Stimulated activated naive CD8-positive, alpha-beta T cell treated with anti-CD3 and anti-CD28 coated beads, Interleukin-15, Interleukin-2, amounts not matched to agents 100 ng/mL and 50 ng/mL, for 24 hours (primary cell): Measurements from ENCODE around the gene GPR179.
A peak's percentile ranks its signal among the peaks of the same experiment; 100 is the strongest.

ENCODE experiments used
- H3K27ac Mint-ChIP-seq: one replicate; pipeline ENCODE4 v1.8.0; 2021; ENCODE audit warnings: mild to moderate bottlenecking, mixed read lengths
- H3K27me3 Mint-ChIP-seq: one replicate; pipeline ENCODE4 v1.8.0; 2021; ENCODE audit warnings: mixed read lengths
- H3K36me3 Mint-ChIP-seq: one replicate; pipeline ENCODE4 v1.8.0; 2021; ENCODE audit warnings: low read depth, mixed read lengths
- H3K4me1 Mint-ChIP-seq: one replicate; pipeline ENCODE4 v1.8.0; 2021; ENCODE audit warnings: low read depth, mixed read lengths
- H3K4me3 Mint-ChIP-seq: one replicate; pipeline ENCODE4 v1.8.0; 2021; ENCODE audit warnings: mild to moderate bottlenecking, mixed read lengths
- H3K9me3 Mint-ChIP-seq: one replicate; pipeline ENCODE4 v1.8.0; 2021; ENCODE audit warnings: mixed read lengths

Gene GPR179

GRCh38 chr17:38333635-38334295, 10.0 kb downstream of the GPR179 start:
- no peaks in the 10 kb centered on the region for H3K4me1 Mint-ChIP-seq
- H3K27me3 Mint-ChIP-seq, result peaks cover 4% of the 10 kb centered on the region
- no peaks in the 10 kb centered on the region for H3K9me3 Mint-ChIP-seq
- H3K27ac Mint-ChIP-seq, result no peak overlapping the region
- no peak overlapping the region for H3K4me3 Mint-ChIP-seq
- H3K36me3 Mint-ChIP-seq, result no peaks in the 10 kb centered on the region

DNA sequence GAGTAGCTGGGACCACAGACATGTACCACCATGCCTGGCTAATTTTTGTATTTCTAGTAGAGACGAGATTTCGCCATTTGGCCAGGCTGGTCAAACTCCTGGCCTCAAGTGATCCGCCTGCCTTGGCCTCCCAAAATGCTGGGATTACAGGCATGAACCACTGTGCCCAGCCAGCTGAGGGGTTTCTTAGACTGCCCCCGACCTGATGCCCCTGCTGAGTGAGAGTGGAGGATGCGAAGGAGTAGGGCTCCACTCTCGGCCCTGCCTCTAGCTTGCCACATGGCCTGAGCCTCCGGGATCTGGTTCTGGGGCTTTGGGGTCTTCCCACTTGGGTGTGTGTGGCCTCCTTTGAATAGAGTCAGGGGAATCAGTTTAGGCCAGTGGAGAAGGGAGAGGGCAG, 11.0 kb downstream of the GPR179 start:
- Mint-ChIP-seq H3K27ac (no peak overlapping the region), H3K9me3 (no peaks in the 10 kb centered on the region), H3K4me3 (no peak overlapping the region), H3K27me3 (peaks cover 4% of the 10 kb centered on the region), H3K36me3 (no peaks in the 10 kb centered on the region), H3K4me1 (no peaks in the 10 kb centered on the region)

DNA sequence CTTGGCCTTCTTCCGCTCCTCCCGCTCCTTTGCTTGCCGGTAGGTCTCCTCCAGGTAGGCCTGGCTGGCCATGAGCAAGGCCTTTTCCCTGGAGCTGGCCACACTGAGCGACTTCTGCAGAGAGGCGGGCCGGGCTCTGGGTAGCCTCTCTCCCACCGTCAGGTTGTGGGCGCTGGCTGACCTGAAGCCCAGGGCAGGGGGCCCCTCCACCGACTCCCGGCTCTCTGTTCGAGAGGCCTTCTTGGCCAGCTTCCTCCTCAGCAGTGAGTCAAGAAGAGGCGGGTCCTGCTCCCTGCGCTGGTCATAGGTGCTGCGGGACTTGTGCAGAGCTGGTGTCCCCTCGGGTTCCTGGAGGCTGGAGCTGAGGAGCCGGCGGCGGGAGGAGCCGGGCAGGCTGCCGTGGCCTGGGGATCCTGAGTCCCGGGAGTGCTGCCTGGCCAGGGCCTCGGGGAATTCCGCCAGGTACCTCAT, 12.8 kb downstream of the GPR179 start:
- H3K4me1 Mint-ChIP-seq, result no peaks in the 10 kb centered on the region
- H3K27ac Mint-ChIP-seq, result no peak overlapping the region
- H3K27me3 Mint-ChIP-seq, result peaks cover 4% of the 10 kb centered on the region
- no peaks in the 10 kb centered on the region for H3K9me3 Mint-ChIP-seq
- no peak overlapping the region for H3K4me3 Mint-ChIP-seq
- H3K36me3 Mint-ChIP-seq, result no peaks in the 10 kb centered on the region

DNA sequence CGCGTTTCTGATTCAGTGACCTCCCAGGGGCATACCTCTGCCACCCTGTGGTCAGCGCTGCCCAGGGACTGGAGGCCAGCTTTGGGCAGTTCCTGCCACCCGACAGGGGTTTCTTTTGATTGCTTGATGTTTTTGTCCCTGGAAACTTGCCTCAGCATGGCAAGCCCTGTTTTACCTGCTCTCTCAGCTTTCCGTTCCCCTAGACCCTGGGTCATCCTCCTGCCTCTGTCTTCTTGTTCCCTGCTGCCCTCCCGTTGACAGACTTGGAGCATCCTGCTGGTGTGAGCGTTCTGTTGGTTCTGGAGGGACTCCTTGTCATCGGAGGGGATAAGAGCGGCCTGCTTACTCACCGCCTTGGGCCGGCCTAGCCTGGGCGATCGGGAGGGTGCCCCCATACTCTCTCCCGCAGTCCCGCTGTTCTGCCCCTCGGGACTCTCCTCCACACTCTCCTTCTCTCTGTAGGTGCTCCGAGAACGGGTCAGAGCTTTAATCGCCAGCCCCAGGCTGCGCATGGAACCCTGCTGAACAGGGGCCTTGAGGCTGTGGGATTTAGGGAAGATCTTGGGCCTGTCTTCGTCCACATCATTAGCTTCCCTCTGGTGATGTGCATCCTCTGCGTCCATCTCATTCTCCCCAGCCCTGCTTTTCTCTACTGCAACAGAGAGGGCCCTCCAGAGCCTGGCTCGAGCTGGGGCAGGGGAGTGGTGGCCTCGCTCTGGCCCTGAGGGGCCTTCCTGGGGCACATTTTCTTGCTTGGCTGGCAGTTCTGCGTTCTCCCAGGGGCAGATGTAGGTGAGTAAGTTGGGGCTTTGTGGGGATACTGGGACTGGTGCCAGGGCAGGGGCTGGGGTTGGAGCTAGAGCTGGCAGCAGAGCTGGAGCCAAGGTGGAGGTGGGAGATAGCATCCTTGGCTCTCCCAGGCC, 13.7 kb downstream of the GPR179 start:
- H3K4me1 Mint-ChIP-seq, result peaks cover under 1% of the 10 kb centered on the region
- peaks cover 4% of the 10 kb centered on the region for H3K27me3 Mint-ChIP-seq
- H3K27ac Mint-ChIP-seq, result no peak overlapping the region
- no peaks in the 10 kb centered on the region for H3K9me3 Mint-ChIP-seq
- no peaks in the 10 kb centered on the region for H3K36me3 Mint-ChIP-seq
- no peak overlapping the region for H3K4me3 Mint-ChIP-seq

DNA sequence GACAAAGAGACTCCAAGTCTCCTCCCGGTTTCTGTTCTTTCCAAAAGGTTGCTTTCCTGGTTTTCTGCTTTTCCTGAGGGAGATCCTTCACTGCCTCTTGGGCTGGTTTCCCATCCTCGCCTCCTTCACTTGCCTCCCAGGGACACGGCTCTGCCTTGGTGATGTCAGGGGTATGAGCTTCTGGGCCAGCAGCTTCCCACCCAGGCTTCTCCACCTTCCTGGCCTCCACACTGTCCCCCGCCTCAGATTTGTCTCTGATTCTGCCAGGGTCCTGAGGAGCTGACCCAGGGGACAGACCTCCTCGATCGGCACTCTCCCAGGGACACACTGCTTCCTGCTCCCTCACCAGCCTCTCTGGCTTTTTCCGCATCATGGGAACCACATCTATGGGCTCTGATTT, 14.5 kb downstream of the GPR179 start:
- no peaks in the 10 kb centered on the region for H3K36me3 Mint-ChIP-seq
- peaks cover 4% of the 10 kb centered on the region for H3K27me3 Mint-ChIP-seq
- no peaks in the 10 kb centered on the region for H3K9me3 Mint-ChIP-seq
- peaks cover 4% of the 10 kb centered on the region for H3K4me1 Mint-ChIP-seq
- H3K4me3 Mint-ChIP-seq, result no peak overlapping the region
- H3K27ac Mint-ChIP-seq, result no peak overlapping the region

GRCh38 chr17:38328620-38329019, 15.1 kb downstream of the GPR179 start:
- peaks cover 4% of the 10 kb centered on the region for H3K4me1 Mint-ChIP-seq
- peaks cover 3% of the 10 kb centered on the region for H3K36me3 Mint-ChIP-seq
- H3K4me3 Mint-ChIP-seq, result no peak overlapping the region
- no peak overlapping the region for H3K27ac Mint-ChIP-seq
- no peaks in the 10 kb centered on the region for H3K9me3 Mint-ChIP-seq
- H3K27me3 Mint-ChIP-seq, result peaks cover 2% of the 10 kb centered on the region

DNA sequence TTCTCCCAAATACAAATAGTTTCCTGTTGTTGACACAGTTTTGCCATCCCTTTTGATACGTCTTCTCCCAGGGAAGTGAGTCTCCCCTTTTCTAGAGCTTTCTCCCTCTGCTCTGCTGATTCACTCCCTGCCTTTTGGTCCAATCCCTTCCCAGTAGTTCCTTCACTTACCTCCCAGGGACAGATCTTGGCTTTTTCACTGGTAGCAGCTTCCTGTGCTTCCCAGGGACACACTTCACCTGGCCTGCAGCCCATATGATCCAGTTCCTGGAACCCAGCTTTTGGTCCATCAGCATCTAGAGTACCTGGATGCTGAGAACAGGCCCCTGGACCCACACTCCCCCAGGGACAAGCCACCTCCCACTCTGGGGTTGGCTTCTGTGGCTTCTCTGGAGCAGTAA, 15.8 kb downstream of the GPR179 start:
- Mint-ChIP-seq H3K4me3 (no peak overlapping the region), H3K27me3 (no peaks in the 10 kb centered on the region), H3K27ac (no peak overlapping the region)

GRCh38 chr17:38326996-38327792, 16.6 kb downstream of the GPR179 start:
- no peak overlapping the region for H3K27ac Mint-ChIP-seq
- no peak overlapping the region for H3K4me3 Mint-ChIP-seq
- no peaks in the 10 kb centered on the region for H3K27me3 Mint-ChIP-seq
- peaks cover 4% of the 10 kb centered on the region for H3K4me1 Mint-ChIP-seq
- no peaks in the 10 kb centered on the region for H3K9me3 Mint-ChIP-seq
- H3K36me3 Mint-ChIP-seq, result peaks cover 12% of the 10 kb centered on the region

More for the DNA sequence above, 15.8 kb downstream of the GPR179 start:
- Mint-ChIP-seq H3K9me3 (no peaks in the 10 kb centered on the region), H3K4me1 (peaks cover 4% of the 10 kb centered on the region), H3K36me3 (peaks cover 7% of the 10 kb centered on the region)

DNA sequence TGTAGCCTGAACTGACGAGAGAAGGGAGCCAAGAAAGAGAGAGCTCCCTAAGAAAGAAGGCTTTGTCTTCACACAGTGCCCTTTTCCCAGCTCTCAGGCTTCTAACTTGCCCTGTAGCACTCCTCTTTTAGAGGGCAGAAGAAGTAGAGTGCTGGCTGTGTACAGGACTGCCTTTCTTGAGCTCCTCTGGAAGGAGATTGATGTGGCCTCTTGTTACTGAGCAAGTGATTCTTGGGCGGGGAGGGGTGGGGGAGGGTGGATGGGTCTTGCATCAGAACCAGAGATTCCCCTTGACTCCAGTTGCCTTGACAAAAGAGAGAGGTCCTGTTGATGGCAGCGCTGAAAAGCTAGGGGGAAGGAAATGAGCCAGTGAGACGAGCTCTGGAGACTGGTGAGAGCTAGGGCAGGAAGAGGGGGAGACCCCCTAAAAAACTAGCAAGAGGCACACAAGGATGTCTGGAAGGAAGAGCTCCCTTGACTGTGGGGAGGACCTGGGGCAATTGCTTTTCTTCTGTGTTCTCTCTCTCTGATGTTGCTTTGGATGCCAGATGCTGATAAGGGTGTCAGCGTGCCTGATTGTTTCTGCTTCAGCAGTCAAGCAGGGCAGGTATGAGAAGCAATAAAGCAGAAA, 18.4 kb downstream of the GPR179 start:
- no peaks in the 10 kb centered on the region for H3K27me3 Mint-ChIP-seq
- no peak overlapping the region for H3K4me3 Mint-ChIP-seq
- peak overlapping the region; percentile 21 for H3K27ac Mint-ChIP-seq
- peaks cover 4% of the 10 kb centered on the region for H3K4me1 Mint-ChIP-seq
- peaks cover 27% of the 10 kb centered on the region for H3K36me3 Mint-ChIP-seq
- no peaks in the 10 kb centered on the region for H3K9me3 Mint-ChIP-seq

DNA sequence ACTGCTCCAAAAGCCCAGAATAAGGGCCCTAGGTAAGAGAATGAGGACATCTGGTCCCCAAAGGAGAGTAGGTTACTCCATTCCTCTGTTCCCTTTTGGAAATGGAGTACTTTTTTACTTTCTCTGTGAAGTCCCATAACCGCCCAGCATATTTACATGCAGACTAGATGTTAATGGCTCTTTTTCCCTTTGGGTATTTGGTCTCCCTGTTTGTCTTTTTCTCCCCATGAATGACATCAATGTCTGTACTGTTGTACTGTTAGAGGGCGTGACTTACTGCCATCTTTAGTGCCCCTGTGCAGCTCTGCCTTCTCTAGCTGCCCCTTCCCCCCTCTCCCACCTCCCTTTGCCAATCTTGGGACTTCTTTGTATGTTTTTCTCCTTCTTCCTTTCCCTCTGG, 19.0 kb downstream of the GPR179 start:
- H3K36me3 Mint-ChIP-seq, result peaks cover 30% of the 10 kb centered on the region

DNA sequence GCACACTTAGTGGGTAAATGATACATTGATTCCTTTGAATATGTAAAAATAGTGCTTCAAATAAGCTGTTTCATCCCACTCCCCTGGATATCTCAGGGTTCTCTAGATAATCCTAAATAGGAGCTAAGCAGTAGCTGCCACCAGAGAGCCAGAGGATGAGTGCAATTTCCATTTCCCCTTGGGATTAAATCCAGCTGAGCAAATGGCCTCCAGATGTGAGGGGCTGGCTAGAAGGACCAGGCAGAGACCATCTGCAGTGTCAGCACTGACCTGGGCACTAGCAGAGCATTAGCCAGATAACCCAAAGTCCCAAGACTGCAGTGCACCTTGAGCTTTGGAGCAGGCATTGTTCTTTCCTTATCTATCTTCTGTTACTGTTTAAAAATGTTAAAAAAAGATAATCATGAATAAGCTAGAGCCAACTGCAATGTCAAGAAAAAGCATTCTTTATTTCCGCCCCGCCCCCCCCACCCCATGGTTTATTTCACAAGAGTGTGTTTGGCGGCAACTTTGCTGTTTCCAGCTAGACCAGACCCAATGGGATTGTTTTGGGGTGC, 19.5 kb downstream of the GPR179 start:
- Mint-ChIP-seq H3K36me3 (peaks cover 30% of the 10 kb centered on the region), H3K27me3 (no peaks in the 10 kb centered on the region), H3K27ac (no peak overlapping the region), H3K9me3 (no peaks in the 10 kb centered on the region), H3K4me3 (no peak overlapping the region), H3K4me1 (peaks cover 4% of the 10 kb centered on the region)

More for the DNA sequence above, 19.0 kb downstream of the GPR179 start:
- no peak overlapping the region for H3K4me3 Mint-ChIP-seq
- no peaks in the 10 kb centered on the region for H3K9me3 Mint-ChIP-seq
- no peak overlapping the region for H3K27ac Mint-ChIP-seq
- peaks cover 4% of the 10 kb centered on the region for H3K4me1 Mint-ChIP-seq
- H3K27me3 Mint-ChIP-seq, result no peaks in the 10 kb centered on the region

DNA sequence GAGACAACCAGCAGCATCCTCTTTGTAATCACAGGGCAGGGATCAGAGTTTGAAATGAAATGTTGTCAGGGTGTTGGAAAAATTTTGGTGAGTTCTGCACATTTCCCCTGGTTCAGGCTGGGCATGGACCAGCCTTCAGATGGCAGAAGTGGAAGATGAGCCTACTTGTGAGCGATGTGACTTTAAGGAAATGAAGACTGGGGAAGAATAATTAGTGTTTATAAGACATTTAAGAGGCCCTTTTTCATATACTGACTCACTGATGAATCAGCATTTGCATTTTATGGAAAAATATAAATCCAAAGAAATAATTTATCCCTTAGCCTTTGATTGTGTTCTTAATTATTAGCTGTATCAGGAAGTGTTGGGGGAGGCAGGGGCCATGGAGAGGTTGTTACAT, 20.9 kb downstream of the GPR179 start:
- Mint-ChIP-seq H3K27me3 (no peaks in the 10 kb centered on the region), H3K4me1 (peaks cover 4% of the 10 kb centered on the region), H3K27ac (no peak overlapping the region), H3K9me3 (no peaks in the 10 kb centered on the region), H3K4me3 (no peak overlapping the region), H3K36me3 (peaks cover 35% of the 10 kb centered on the region)

- Mint-ChIP-seq H3K4me3 (no peak overlapping the region), H3K9me3 (no peaks in the 10 kb centered on the region), H3K4me1 (peaks cover 4% of the 10 kb centered on the region), H3K27me3 (no peaks in the 10 kb centered on the region), H3K36me3 (peaks cover 41% of the 10 kb centered on the region), H3K27ac (no peak overlapping the region)
Measured at GRCh38 chr17:38322156-38322779, 21.5 kb downstream of the GPR179 start.

- H3K4me1 Mint-ChIP-seq, result peaks cover 4% of the 10 kb centered on the region
- peaks cover 49% of the 10 kb centered on the region for H3K36me3 Mint-ChIP-seq
- H3K4me3 Mint-ChIP-seq, result no peak overlapping the region
- no peak overlapping the region for H3K27ac Mint-ChIP-seq
- no peaks in the 10 kb centered on the region for H3K9me3 Mint-ChIP-seq
- H3K27me3 Mint-ChIP-seq, result no peaks in the 10 kb centered on the region
Measured at GRCh38 chr17:38320482-38320881, 23.3 kb downstream of the GPR179 start.
